Stimulated activated CD8-positive, alpha-beta memory T cell treated with anti-CD3 and anti-CD28 coated beads, Interleukin-4, amount 100 ng/mL, for 48 hours (primary cell): ENCODE results near the gene GLIS1.

Experiments used
- DNase-seq: peaks from one replicate; pipeline ENCODE4 v3.0.0-alpha.2; 2020

Gene GLIS1

GRCh38 chr1:53669621-53670191, 69.3 kb downstream of the GLIS1 start:
- DNase-seq, result no peak

GRCh38 chr1:53666566-53666965, 72.4 kb downstream of the GLIS1 start:
- no peak for DNase-seq

- DNase-seq, result no peak
Measured at GRCh38 chr1:53665996-53666395, 73.0 kb downstream of the GLIS1 start.

GRCh38 chr1:53663529-53664300, 75.2 kb downstream of the GLIS1 start:
- no peak for DNase-seq

GRCh38 chr1:53662951-53663350, 76.0 kb downstream of the GLIS1 start:
- DNase-seq, result no peak

DNA sequence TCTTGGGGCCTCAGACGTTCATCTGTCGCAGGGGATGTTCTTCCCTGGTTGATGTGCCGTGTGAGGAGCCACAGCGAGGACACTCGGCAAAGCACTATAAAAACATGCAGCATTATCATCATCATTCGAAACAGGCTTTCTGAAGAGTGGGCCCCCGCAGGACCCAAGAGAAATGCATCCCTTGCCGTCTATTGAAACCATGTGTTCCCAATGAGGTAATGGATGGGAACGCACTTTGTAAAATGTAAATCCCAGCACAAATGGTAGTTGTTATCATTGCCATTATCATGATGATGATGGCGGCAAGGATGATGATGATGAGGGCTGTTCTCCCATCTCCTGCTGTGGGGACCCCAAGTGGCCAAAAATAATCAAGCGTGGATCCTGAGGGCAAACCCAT, 76.8 kb downstream of the GLIS1 start:
- no peak for DNase-seq

DNA sequence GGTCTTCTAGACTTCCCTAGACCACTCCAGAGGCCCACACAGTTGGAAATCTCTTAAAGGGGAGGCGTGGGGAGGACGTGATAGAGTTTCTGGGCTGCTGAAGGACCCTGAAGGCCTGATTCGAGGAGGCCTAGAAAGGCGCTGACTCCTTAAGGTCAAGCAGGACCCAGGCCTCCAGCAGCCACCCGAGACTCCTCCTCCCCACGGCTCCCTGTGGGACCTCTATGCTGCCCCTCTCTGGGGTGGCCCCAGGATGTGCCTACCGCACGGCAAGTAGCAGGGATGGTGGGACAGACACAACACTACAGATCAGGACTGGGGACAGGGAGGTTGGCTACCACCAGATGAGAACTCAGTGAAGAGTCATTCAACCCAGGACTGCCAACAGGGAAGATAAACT, 77.5 kb downstream of the GLIS1 start:
- no peak for DNase-seq

- DNase-seq, result no peak
Measured at GRCh38 chr1:53660666-53661065, 78.3 kb downstream of the GLIS1 start.

DNA sequence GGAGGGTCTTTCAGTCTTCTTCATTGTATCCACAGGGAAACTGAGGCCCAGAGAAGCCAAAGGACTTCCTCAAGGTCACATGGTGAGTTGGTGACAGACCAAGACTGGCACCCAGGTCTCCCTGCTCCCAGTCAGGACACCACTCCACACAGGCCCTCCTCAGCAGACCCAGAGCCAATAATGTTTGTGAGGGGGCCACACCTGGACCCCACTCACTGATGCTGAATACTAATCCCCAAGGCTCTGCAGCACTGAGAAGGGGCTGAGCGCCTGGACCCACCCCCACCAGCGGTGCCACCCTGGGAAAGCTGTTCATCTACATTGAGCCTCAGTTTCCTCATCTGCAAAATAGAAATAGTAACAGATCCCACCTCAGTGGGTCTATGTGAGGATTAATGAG, 79.5 kb downstream of the GLIS1 start:
- DNase-seq, result no peak

- no peak for DNase-seq
Measured at GRCh38 chr1:53658489-53659230, 80.3 kb downstream of the GLIS1 start.

DNA sequence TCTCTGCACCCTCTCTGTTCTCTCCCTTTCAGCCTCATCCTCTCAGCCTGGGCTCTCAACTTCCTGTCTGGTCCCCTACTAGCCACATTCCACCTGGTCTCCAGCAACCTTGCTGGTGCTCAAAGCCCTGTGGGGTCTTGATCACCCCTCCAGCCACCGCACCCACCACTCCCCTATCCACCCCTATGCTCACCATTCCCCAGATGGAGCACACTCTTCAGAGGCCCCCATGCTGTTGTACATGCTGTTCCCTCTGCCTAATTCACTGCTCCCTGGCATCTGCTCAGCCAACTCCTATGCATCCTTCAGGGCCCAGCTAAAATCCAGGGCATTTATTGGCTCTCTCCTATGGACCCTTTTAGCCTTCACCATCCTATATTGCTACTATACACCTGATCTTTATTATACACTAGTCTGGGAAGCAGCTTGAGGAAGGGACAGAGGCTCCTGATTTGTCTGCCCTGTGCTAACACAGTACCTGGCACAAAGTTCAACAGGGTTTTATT, 81.0 kb downstream of the GLIS1 start:
- no peak for DNase-seq

GRCh38 chr1:53657531-53657805, 81.5 kb downstream of the GLIS1 start:
- DNase-seq, result no peak

GRCh38 chr1:53656747-53657530, 82.0 kb downstream of the GLIS1 start:
- no peak for DNase-seq

DNA sequence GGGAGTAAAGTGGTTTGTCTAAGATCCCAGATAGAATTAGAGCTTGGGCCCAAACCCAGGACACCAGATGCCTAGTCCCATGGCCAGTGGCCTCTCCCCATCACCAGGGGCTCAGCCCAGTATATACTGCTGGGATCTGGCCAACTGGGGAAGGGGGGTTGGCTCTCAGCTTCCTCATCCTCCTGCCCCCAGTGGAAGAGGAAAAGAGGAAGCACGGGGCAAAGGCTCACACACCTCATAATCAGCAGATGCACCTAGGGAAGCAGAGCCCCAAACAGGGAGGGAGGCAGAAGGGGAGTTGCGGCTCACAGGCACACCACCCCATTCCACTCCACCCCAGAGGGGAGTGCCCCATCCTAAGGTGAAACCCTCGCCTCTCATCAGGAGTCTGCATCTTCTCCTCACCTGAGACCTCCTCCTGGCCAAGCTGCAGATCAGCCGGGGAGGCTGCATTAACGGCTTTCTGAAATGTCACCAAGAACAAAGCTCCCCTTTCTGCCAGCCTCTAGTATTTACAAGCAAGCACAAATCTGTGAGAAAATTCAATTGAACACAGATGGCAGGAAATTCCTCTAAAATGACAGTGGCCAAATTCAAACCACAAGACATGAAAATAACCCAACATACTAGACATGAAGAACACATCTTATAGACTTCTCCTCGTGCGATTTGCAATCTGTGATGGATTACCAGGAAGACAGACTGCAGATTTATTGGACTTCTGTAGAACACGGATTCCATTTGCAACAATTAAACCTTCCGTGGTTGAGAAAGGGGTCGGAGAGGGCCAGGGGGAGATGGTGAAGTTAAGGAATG, 82.8 kb downstream of the GLIS1 start:
- DNase-seq, result no peak

DNA sequence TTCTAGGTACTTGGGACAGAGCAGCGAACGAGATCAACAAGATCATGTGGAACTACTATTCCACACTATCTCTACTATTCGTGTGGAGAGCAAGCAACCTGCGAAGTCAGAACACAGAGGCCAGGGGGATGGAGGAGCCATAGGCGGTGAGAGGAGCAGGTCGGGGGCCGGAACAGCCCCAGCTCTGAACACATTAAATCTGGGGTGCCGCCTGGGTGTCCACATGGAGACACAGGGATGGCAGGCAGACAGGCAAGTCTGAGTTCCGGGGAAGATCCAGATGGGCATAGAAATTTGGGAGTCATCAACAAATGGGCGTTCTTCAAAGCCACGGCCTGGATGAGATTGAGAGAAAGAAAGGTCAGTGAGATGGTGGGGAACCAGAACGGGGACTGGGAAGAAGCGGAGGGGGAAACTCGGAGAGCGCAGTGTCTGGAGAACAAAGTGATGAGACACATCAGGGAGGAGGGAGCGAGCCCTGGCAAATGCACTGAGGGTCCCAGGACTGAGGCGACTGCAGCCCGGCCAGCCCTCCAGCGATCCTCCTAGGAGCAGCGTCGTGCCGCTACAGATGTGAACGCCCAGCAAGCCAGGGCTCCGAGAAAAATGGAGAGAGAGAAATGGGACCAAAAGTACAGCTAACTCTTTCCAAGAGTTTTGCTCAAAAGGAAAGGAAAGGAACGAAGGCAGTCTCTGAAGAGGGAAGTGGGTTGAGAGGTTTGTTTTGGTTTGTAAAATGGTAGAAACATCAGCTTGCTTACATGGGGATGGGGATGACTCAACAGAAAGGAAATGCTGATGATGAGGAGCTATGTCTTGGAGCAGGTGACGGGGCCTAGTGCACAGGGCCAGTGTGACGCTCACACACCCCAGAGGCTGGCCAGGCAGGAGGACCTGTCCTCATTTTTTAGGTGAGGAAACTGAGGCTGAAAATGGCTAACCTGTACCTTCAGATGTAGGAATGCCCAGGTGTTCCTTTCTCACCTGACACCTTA, 84.5 kb downstream of the GLIS1 start:
- DNase-seq, result no peak

DNA sequence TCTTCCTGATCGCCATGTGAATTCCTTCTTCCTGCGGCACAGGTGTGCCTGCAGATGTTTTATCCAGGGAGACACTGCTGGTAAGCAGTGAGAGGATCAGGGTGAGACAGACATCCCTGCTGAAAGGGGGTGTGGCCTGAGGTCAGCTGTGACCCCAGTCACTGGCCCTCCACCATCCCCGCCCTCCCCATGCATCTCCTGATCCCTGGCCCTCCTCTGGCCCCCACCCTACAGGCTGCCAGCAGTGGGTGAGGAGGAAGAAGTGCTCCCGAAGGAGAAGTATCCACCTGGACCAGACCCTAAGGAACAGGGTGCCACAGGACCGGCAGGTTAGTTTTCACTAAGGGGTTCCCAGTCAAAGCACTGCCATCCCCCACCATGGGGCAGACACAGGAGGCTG, 85.3 kb downstream of the GLIS1 start:
- DNase-seq, result no peak

GRCh38 chr1:53653200-53653575, 85.8 kb downstream of the GLIS1 start:
- DNase-seq, result no peak

- DNase-seq, result no peak
Measured at GRCh38 chr1:53652441-53653199, 86.3 kb downstream of the GLIS1 start.

- no peak for DNase-seq
Measured at GRCh38 chr1:53651356-53651755, 87.6 kb downstream of the GLIS1 start.

DNA sequence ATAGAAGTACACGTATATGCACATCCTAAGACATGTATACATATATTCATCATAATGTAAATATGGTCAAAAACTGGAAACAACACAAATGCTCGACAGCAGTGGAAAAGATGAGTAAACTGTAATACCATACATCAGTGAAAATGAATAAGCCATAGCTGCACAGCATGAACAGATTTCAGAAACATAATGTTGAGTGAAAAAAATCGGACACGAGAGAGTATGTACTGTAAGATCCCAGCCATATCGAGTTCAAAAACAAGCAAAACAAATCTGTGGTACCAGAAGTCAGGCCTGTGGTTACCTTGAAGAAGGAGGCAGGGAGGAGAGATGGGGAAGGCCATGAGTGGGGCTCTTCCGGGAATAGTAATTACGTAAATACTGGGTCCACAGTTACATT, 90.4 kb downstream of the GLIS1 start:
- no peak for DNase-seq
